ENCODE data around the gene FYB1.

The FYB1 gene

DNA sequence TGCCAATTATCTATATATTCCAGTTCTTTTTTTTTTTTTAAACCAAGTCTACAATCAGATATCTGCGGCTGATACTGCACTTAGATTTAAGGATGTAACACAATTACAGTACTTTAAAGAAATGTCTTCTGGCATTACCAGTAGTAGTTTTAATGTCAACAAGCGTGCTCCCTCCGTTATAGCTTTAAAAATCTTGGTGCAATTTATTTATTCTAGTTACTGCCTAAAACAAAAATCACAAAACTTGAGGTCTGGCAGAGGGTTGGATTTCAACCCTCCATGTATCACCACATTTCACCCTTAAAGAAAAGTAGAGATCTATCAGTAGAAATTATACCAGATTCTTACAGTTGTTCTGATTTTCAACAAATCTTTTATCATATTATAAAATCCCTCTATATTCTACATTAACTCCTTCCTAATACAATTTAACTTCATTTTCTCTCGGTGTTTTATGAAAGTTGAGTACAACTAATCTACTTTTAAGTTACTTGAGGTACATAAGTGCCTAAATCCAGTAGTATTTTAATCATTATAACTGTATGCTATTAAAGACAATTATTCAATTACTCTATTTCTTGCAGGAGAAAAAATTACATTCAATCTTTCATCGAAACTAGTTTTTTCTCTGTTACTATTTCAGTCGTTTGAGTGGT is 143.1 kb downstream of the FYB1 start:
- no peak for DNase-seq

DNA sequence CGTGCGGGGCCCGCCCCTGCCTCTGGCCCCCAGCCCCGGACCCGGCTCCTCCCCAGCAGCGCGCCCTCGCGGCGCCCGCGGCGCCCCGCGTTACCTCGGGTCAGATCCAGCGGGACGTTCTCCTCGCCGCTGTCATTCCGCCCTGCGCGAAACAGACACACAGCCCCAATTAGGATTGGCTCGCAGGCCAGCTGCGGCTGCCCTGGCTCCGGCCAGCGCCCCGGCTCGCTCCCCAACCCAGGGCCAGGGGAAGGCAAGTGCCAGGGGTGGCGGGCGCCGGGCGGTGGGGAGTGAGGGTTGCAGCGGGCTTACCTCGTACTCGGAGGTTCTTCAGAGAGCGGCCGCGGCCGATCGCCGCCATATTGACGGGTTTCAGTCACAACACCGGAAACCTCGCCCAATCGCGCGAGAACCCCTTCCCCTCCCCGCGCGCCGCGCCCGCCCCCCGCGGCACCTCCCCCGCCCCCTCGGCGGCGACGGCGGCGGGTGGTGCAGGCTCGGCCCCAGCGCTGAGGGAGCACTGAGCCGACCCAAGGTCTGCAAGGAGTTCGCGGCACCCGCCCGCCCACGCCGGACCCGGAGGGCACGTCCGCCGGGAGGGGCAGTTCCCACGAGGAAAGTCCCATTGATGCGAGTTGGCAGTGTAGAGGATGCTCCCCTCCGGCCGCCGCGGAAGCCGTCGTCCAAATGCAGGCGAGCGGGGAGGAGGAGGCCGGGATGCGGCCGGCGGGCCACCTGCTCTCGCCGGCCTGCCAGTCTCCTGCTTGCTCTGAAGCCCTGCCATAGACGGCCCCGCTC is 145.1 kb downstream of the FYB1 start, which contains the start of gene RICTOR:
TSS of gene RICTOR (minus strand) at position 383 of the 798 bp plus-strand sequence. CDS start at position 361, 22 bp downstream.
- DNase-seq = peak; percentile 81 to 95

DNA sequence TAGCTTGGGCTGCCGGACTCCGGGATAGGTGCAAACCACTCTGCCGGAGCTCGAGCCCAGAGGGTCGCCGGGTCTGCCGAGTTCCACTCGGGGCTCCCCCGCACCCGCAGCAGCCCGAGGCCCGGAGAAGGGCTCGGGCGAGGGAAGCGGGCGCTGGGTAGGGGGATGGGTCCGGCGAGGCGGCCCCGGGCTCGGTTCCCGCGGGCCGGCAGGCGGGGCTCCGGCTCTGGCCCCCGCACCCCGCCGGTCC is 145.7 kb downstream of the FYB1 start:
- no peak for DNase-seq

DNA sequence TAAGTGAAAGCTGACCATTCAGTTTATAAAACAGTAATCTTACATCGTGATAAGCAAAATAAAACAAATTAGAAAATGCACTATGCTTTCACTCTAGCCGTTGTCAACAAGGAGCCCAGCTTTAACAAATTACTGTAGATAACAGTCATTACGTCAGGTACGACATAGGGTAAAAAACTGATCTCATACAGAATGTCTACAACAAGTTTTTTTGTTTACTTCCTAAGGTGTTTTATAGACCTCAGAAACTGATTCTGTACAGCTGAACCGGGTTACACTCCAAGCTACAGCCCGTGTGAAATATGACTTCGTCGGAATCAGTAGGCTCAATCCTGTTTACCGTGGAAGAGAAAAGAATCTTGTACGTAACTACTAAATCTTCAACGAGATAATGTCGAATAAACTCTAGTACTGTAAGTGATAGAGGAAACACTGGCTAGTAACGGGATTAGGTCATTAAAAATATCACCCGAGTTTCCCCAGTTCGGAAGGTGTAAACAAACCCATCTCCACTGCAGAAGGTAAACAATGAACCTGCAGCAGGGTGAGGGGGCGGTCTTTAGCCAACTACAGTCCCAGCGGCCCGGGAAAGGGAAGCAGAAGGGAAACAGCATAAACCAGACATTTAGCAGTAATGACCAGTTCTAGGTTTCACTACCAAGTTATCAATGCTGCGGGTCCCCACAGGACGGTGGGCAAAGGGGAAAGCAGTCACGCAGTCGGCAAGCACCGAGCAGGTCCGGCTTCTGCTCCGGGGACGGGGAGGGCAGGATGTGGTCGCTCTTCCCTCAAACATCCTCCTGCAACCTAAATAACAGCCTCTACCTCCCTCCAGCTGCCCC is 146.2 kb downstream of the FYB1 start:
- DNase-seq = peak in 1 of 2 experiments; percentile 45

DNA sequence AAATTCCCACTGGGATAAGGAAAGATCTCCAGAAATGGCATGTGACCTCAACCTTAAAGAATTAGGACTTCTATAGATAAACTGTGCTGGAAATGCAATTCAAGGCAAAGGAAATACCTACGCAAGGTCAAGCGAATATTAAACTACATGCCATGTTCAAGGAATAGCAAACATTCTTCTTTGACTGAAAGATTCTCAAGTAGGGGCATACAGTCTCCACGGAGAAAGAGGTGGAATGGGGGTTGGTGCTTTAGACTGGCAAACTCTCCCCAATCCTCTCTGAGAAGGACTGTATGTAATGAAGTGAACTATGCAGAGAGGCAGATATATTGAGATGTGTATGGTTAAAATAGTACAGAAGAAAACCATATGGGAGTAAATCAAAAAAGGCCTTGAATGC is 151.3 kb downstream of the FYB1 start:
- no peak for DNase-seq

DNA sequence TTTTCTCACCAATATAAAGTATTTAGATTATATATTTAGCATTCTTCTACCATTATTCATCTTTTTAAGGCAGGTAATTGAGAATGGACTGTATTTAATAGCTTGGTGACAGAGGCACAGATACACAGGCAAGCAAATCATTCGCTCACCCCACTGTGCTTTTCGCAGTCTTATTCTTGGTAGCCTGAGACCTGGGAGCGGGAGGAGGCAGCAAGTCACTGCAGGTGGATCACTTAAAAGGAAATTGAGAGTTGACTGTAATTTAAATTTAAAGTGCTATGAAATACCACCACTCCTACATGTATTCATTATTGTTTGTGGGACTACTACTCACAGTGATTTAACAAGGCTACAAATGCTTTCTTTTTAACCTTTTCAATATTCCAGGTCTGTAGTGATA is 154.9 kb downstream of the FYB1 start:
- no peak for DNase-seq

DNA sequence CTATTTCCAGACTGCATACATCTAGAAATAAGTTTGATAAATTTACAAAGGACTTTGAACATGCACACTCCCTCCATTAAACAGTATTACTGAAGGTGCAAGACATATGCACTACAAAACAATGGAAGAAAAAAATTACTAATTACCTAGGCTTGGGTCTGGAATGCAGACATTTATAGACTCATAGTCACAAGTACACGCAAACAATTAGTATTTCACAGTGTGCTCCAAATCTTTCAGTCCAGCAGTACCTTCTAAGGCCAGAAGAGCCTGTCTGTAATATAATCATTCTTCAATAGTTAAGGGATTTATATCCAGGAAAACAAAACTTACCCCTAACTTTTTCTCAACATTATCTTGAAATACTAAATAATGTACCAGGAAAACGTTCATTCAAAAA is 156.3 kb downstream of the FYB1 start:
- no peak for DNase-seq

DNA sequence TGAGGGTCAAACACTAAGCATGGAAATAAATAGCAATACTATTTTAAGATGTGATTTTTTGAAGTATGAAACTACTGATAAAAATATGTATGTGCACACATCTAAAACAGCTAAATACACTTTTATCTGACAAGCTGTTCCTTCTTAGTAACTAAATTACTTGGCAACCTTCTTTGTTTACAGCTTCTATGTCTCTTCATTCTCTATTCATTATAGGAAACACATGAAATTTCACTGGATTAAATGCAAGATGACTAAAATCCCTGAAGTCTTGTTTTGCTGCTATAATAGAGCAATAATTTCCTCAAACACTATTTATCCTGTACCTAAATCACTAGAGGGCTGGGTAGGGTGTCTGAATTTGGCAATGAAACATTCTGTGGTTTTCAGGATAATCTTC is 156.8 kb downstream of the FYB1 start:
- no peak for DNase-seq

DNA sequence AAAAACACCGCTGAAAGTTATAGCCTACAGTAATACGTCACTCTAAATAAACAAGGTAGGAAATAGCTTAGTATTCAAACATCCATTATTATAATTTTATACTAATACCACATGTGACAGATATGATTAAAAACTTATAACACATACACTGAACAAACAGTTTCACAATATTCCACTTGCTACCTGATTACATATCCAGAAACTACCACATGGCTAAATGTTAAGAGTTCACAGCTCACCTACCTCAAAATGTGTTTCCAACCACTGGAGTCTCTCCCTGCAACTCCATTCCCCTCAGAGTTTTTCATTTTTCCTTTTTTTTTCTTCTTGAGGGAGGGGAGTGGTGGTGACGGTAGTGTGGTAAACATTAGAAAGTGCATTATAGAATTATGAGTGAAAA is 157.3 kb downstream of the FYB1 start:
- DNase-seq = no peak

DNA sequence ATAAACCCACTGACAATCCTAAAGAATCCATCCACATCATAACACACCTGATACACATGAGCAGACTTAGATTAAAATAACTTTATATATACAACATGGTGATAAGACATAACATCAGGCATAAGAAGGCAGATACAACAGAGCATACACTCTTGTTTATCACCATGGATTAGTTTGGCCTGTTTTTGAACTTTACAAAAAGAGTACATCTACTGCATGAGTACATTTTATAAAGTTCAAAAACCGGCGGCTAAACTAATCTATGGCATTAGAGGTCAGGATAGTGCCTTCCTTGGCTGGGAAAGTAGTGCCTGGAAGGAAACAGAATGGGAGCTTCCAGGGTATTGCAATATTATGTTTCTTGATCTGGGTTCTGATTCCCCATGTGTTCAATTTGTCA is 160.3 kb downstream of the FYB1 start:
- DNase-seq = no peak

DNA sequence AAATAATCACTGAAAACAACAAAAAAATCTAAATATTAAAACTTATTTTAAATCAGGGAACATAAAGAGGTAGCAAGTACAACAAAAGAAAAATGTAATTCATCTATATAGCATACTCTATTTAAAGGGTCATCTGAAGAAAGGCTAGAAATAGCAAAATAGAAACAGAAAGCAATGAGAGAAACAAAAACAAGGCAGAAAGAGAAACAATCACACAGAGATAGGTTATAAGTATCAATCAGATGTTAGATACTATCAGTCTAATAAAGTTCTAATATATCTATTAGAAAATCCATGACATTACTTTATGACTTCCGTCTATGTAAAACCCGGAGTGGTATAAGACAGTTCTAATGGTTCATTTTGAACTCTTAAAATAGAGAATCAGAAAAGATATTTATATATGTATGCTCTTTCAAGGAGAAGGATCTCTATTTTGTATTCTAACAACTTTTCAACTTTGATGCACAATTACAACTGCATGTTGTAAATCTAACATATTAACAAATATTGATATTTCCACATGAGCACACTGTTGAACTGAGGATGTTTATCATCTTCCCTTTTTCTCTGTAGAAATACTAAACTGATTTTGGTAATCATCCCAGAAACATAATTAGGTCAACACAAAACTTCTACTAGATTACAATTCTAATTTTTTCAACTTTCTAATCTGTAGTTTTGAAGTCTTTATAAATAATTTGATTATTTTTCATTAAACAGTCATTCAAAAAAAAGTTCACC is 161.0 kb downstream of the FYB1 start:
- no peak for DNase-seq

DNA sequence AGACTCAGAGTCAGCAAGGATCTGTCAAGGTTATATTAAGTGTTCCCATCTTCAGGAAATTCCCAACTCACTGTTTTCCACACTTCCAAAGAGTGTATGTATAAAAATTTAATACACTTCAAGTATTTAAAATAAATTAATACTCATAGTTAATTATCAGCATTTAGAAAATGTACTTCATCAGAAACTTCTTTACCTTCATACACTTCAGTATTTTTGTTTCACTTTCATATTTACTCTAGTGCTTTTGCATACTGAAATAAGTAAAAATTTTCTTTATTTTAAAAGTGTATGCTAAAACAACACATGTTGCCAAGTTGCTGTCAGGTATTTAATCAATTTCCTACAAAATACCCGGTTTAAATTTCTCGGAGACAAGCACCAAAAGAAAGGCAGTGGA is 161.6 kb downstream of the FYB1 start:
- no peak for DNase-seq

DNA sequence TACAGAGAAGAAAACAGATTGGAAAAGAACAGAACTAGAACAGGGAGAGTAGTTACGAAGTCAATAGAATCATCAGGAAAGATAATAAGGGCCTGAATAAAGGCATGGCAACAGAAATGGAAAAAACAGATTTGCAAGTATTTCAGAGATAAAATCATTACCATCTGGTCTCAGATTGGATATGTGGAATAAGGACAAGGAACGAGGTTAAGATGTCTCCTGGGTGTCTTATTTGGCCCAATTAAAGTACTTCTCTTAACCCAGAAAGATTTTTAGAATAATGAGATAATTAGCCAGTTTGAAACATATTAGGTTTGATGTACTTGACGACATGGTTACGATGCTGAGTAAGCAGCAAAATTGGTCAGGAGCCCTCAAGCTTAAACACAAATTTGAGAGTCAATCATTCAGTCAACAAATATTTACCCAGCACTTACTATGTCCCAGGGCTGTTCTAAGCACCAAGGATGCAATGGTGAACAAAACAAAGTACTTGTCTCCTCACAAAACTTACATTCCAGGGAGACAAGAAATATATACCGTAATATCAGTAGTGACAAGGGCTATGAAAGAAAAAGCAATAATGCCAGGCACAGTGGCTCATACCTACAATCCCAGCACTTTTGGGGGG is 163.5 kb downstream of the FYB1 start:
- no peak for DNase-seq
